ENCODE data around the gene DTNB. TPM values are rescaled to one million over a fixed set of nuclear protein-coding genes. Genes with fewer than 3 reads are reported as not detected.

The DTNB gene
- total and polyA plus RNA-seq, 2 donors (not counting 3 experiments of a cell fraction or from before 2014, with no cell fraction given) = 11.5 to 17.0 TPM

GRCh38 chr2:25576596-25576995 is 96.8 kb downstream of the DTNB start:
- no peak overlapping the region for H3K27ac ChIP-seq (ENCODE audit: insufficient read depth, low read depth, low read length)
- no peak for TF ChIP-seq EZH2 (IDR thresholded peaks at IDR 0.05; ENCODE audit: borderline replicate concordance, low read depth, low read length, severe bottlenecking)
- TF ChIP-seq POLR2AphosphoS5 (IDR thresholded peaks at IDR 0.05; ENCODE audit: insufficient read depth, low read depth, low read length) = no peak
- no peak for TF ChIP-seq GATA2 (IDR thresholded peaks at IDR 0.05; ENCODE audit: insufficient read depth, insufficient read length, low read depth, low read length)
- TF ChIP-seq POLR2A (IDR thresholded peaks at IDR 0.05; ENCODE audit: low read depth, low read length) = no peak
- no peak for TF ChIP-seq JUN (IDR thresholded peaks at IDR 0.05; ENCODE audit: borderline replicate concordance, insufficient read depth, insufficient read length, low read depth)
- no peak for TF ChIP-seq CTCF (IDR thresholded peaks at IDR 0.05; ENCODE audit: extremely low read depth in 1 of 2, insufficient read depth in 1 of 2, low read depth in 1 of 2, low read length in 2 of 2)
- TF ChIP-seq MAX (IDR thresholded peaks at IDR 0.05; ENCODE audit: insufficient read depth, insufficient read length) = no peak
- TF ChIP-seq MYC (IDR thresholded peaks at IDR 0.05; ENCODE audit: low read depth, low read length) = no peak
- TF ChIP-seq FOS (IDR thresholded peaks at IDR 0.05; ENCODE audit: borderline replicate concordance, insufficient read depth, low read length) = no peak

More at GRCh38 chr2:25576596-25576995, 96.8 kb downstream of the DTNB start:
- H3K4me3 ChIP-seq (replicated peaks in 1 of 3; ENCODE audit: insufficient read depth in 1 of 3, low read depth in 1 of 3, low read length in 3 of 3) = no peak overlapping the region
- H3K79me2 ChIP-seq (ENCODE audit: control insufficient read depth, insufficient read depth, low read length) = no peaks in the 10 kb centered on the region
- ChIA-PET POLR2A (no interaction called here), CTCF (interaction anchor here (1.1 kb wide), 1 partner anchor 348 kb away, joined by 4 read pairs; no protein-coding TSS in a partner anchor)
- no peaks in the 10 kb centered on the region for H3K9me3 ChIP-seq (replicated peaks; ENCODE audit: control insufficient read depth, insufficient read depth, low read length)
- no peaks in the 10 kb centered on the region for H3K27me3 ChIP-seq (ENCODE audit: control insufficient read depth in 2 of 2, insufficient read depth in 2 of 2, low read length in 2 of 2)
- no peak for DNase-seq (ENCODE audit: low read depth, low spot score)
- no peak for FAIRE-seq
- BruUV-seq (replicated peaks) = no TSS peak
- H2AFZ ChIP-seq (ENCODE audit: low read depth, low read length) = no peak overlapping the region
- H3K36me3 ChIP-seq (ENCODE audit: control insufficient read depth in 2 of 2, extremely low read depth in 1 of 2, insufficient read depth in 2 of 2, low read length in 2 of 2) = no peaks in the 10 kb centered on the region
- intact Hi-C loops (cut with micrococcal nuclease) (no loop called here), dilution Hi-C loops (cut with MboI; ENCODE audit: extremely low pct_ligation_motif_present, low sequenced_read_pairs) (no loop called here)
- H3K4me1 ChIP-seq (ENCODE audit: control insufficient read depth, extremely low read depth, insufficient read depth, low read length) = no peaks in the 10 kb centered on the region
- no peaks in the 10 kb centered on the region for H3K9me1 ChIP-seq (replicated peaks; ENCODE audit: control insufficient read depth, extremely low read depth, insufficient read depth, low read length)
- no peak overlapping the region for H3K4me2 ChIP-seq (ENCODE audit: insufficient read depth, low read length)
- no peaks in the 10 kb centered on the region for H4K20me1 ChIP-seq (replicated peaks; ENCODE audit: control insufficient read depth, extremely low read depth, insufficient read depth, low read length)
- no peak overlapping the region for H3K9ac ChIP-seq (replicated peaks; ENCODE audit: extremely low read depth, insufficient read depth, low read length)
